Activated T-cell treated with anti-CD3 and anti-CD28 coated beads, Interleukin-2, amount 50 U/mL, for 48 hours (primary cell): ENCODE measurements around the gene NOXA1.
A peak's percentile ranks its signal among the peaks of the same experiment; 100 is the strongest.
"Not testable (repeated sequence)": the region's sequence is repeated elsewhere in the genome, so short reads cannot be mapped to it uniquely, and the experiment has no call there.

Source experiments
- DNase-seq, 2 experiments: peaks; one replicate each; pipeline ENCODE4 v3.0.0-alpha.2; 2020

The NOXA1 gene

GRCh38 chr9:137441289-137441934, 18.2 kb downstream of the NOXA1 start, which contains the start of gene ENTPD8:
ENTPD8 (minus strand) TSS chr9:137441357; CDS start chr9:137438285, 3,072 bp downstream.
- no peak for DNase-seq

- no peak for DNase-seq
These were observed 18.7 kb downstream of the NOXA1 start for GRCh38 chr9:137441935-137442321.

GRCh38 chr9:137444106-137444790, 21.1 kb downstream of the NOXA1 start:
- no peak for DNase-seq

- DNase-seq: peak; percentile 92 to 94
These were observed 22.1 kb downstream of the NOXA1 start for GRCh38 chr9:137445275-137445807.

- DNase-seq: no peak
These were observed 22.8 kb downstream of the NOXA1 start for GRCh38 chr9:137445930-137446431.

- DNase-seq: no peak
These were observed 23.8 kb downstream of the NOXA1 start for GRCh38 chr9:137446851-137447471.

GRCh38 chr9:137447722-137448601, 24.8 kb downstream of the NOXA1 start:
- no peak for DNase-seq

- no peak for DNase-seq
These were observed 25.4 kb downstream of the NOXA1 start for GRCh38 chr9:137448602-137448962.

GRCh38 chr9:137449081-137449844, 26.1 kb downstream of the NOXA1 start:
- no peak for DNase-seq

- DNase-seq: no peak
These were observed 26.8 kb downstream of the NOXA1 start for GRCh38 chr9:137449931-137450538.

GRCh38 chr9:137450539-137451222, 27.5 kb downstream of the NOXA1 start:
- DNase-seq: peak in 1 of 2 experiments; percentile 19

- DNase-seq: not testable (repeated sequence)
These were observed 28.2 kb downstream of the NOXA1 start for GRCh38 chr9:137451264-137452005.

GRCh38 chr9:137452006-137452760, 29.0 kb downstream of the NOXA1 start:
- peak in 1 of 2 experiments; percentile 22 for DNase-seq

- DNase-seq: no peak
These were observed 29.8 kb downstream of the NOXA1 start for GRCh38 chr9:137452761-137453642.

GRCh38 chr9:137453643-137454081, 30.5 kb downstream of the NOXA1 start:
- peak; percentile 76 to 77 for DNase-seq

- DNase-seq: peak; percentile 65 to 74
These were observed 31.0 kb downstream of the NOXA1 start for GRCh38 chr9:137454145-137454596.

- DNase-seq: no peak
These were observed 31.6 kb downstream of the NOXA1 start for GRCh38 chr9:137454597-137455358.
